Ovary (tissue), 3 donors: ENCODE data around the gene ZNF746.

Source experiments
- CTCF ChIP-seq, 3 donors: fragments of 450-650 bp in 2 of 3; fragments of 200-600 bp in 1 of 3; IDR thresholded peaks; one replicate each; pipeline versions ENCODE4 v1.5.1 to v1.8.0; 2016 to 2022; ENCODE audit warnings: antibody characterized with exemption in 3 of 3, mild to moderate bottlenecking in 1 of 3
- EP300 ChIP-seq: sonication (generic); formaldehyde crosslinking; IDR thresholded peaks from one replicate; pipeline ENCODE4 v1.6.1; 2017; ENCODE audit warnings: antibody characterized with exemption
- POLR2A ChIP-seq: fragments of 450-650 bp; IDR thresholded peaks from one replicate; pipeline ENCODE4 v1.6.1; 2017; ENCODE audit warnings: antibody characterized with exemption, mild to moderate bottlenecking, moderate library complexity
- donor health status: DM: no; HTN: no; CAD: no.

- TF ChIP-seq CTCF (IDR thresholded peaks at IDR 0.05) (no peak), POLR2A (no peak), EP300 (no peak)
Observed at GRCh38 chr7:149501651-149502050, 4.0 kb upstream of the ZNF746 start.
